Activated CD4-positive, alpha-beta T cell treated with anti-CD3 and anti-CD28 coated beads, Interleukin-2, amount 10 ng/mL, durations not matched to agents 7 days and 5 days (primary cell): ENCODE data around the gene IZUMO4. TPM values are rescaled to one million over a fixed set of nuclear protein-coding genes. Genes with fewer than 3 reads are reported as not detected.

Source experiments
- CTCF ChIA-PET: fragments of 350-600 bp; sonication (Branson Sonifier 250); formaldehyde crosslinking; loops from one replicate; lab custom pipeline; 2021; ENCODE audit warnings: antibody characterized with exemption; lab: Charles Lee
- POLR2A ChIA-PET: fragments of 350-600 bp; sonication (Branson Sonifier 250); formaldehyde crosslinking; loops from one replicate; lab custom pipeline; 2021; ENCODE audit warnings: antibody characterized with exemption; lab: Charles Lee
- DNase-seq: peaks from one replicate; pipeline ENCODE4 v3.0.0-alpha.2; 2020
- H3K27ac Mint-ChIP-seq: one replicate; pipeline ENCODE4 v1.8.0; 2021; ENCODE audit warnings: mild to moderate bottlenecking, moderate library complexity, mixed read lengths
- H3K27me3 Mint-ChIP-seq: one replicate; pipeline ENCODE4 v1.8.0; 2021; ENCODE audit warnings: mixed read lengths
- H3K36me3 Mint-ChIP-seq: one replicate; pipeline ENCODE4 v1.8.0; 2021; ENCODE audit warnings: low read depth, mixed read lengths
- H3K4me1 Mint-ChIP-seq: one replicate; pipeline ENCODE4 v1.8.0; 2021; ENCODE audit warnings: mixed read lengths
- H3K4me3 Mint-ChIP-seq: one replicate; pipeline ENCODE4 v1.8.0; 2021; ENCODE audit warnings: mild to moderate bottlenecking, moderate library complexity, mixed read lengths
- H3K9me3 Mint-ChIP-seq: one replicate; pipeline ENCODE4 v1.8.0; 2021; ENCODE audit warnings: mixed read lengths
- total RNA-seq, 2 experiments: library from RNA; stranded (reverse); gene quantifications; one replicate each; pipeline ENCODE4 v1.2.3, GENCODE V29; 2021

The IZUMO4 gene
- total RNA-seq, 2 experiments from 2014 or later = 7.5 to 9.9 TPM

DNA sequence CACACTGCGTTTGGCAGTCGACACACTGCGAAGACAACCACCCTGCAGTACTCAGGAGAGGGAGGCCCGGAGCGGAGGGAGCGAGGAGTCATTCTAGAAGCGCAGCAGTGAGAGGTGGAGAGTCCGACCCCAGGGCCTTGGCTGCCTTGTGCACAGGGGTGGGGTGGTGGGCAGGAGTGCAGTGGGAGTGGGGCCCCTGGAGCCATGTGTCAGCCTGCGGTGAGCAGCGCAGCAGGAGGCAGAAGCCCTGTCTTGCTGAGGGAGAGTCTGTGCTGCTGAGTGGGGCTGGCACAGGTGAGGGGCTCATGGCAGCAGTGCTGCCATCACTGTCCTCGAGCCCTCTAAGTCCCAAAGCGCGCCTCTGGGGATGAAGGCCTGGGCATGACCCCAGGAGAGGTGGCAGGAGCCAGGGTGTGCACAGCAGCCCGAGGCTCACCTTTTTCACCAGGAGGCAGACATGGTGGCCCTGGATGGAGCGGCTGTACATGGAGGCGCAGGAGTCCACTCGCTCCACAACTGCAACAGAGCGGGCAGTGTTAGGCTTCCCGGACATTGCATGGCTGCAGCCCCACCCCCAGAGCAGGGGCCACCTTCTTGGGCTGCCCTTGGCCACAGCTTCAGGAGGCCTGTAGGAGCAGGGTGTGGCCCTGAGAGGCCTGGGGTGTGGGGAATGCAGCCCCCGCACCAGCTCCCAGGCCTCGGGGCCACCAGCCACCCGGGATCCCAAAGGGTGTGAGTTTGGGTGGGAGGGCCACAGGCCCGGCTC, 11.7 kb downstream of the IZUMO4 start:
- ChIA-PET POLR2A (no interaction called here), CTCF (interaction anchor here (0.7 to 1.2 kb wide), 2 partner anchors 24 to 257 kb away, joined by 3 read pairs; no protein-coding TSS in a partner anchor)
- DNase-seq = no peak
- no peaks in the 10 kb centered on the region for H3K27me3 Mint-ChIP-seq
- peaks cover 50% of the 10 kb centered on the region for H3K36me3 Mint-ChIP-seq
- H3K4me1 Mint-ChIP-seq = no peaks in the 10 kb centered on the region
- H3K4me3 Mint-ChIP-seq = no peak overlapping the region
- H3K27ac Mint-ChIP-seq = no peak overlapping the region
- H3K9me3 Mint-ChIP-seq = no peaks in the 10 kb centered on the region

DNA sequence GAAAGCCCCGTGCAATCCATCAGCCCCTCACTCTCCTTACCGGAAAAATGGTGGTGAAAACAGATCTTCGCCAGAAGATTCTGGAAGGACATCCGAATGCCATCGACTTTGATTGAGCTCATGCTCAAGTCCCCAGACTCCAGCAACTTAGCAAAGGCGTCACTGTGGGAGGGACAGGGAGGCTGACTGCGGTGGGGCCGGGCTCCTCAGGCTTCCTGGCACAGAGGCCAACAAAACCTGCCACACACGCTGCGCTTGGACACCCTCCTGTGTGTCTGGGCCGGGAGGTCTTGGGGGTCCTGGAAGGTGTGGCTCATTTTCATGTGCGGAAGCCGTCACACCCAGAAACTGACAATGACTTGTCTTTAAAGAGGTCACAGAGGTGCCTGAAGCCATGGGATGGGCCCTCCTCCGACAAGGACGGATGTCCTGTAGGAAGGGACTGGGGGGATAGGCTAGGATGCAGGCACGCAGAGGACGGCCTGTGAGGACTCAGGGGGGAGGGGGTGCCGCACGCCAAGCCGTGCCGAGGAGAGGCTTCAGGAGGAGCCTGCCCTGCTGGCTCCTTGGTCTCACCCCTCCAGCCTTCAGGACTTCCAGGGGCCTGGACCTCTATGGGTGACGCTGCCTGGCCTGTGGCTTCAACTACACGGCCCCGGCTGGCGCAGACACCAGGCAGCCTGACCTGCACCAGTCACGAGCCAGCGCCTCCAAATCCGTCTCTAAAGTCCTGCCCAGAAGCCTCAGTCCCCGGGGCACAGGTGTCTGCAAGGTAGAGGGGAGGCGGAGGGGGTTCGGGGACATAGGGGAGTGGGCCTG, 12.5 kb downstream of the IZUMO4 start:
- Mint-ChIP-seq H3K36me3 (peaks cover 47% of the 10 kb centered on the region), H3K9me3 (no peaks in the 10 kb centered on the region), H3K27me3 (no peaks in the 10 kb centered on the region), H3K4me1 (no peaks in the 10 kb centered on the region), H3K27ac (no peak overlapping the region), H3K4me3 (no peak overlapping the region)
- ChIA-PET POLR2A (no interaction called here), CTCF (interaction anchor here (0.6 kb wide), 1 partner anchor 26 kb away, joined by 4 read pairs; no protein-coding TSS in a partner anchor)
- DNase-seq = no peak

GRCh38 chr19:2110822-2111221, 14.1 kb downstream of the IZUMO4 start:
- POLR2A ChIA-PET = no interaction called here
- Mint-ChIP-seq H3K27ac (no peak overlapping the region), H3K4me3 (no peak overlapping the region), H3K36me3 (peaks cover 38% of the 10 kb centered on the region), H3K4me1 (no peaks in the 10 kb centered on the region), H3K9me3 (no peaks in the 10 kb centered on the region), H3K27me3 (no peaks in the 10 kb centered on the region)
- DNase-seq = no peak
- CTCF ChIA-PET = no interaction called here

GRCh38 chr19:2111425-2111824, 14.7 kb downstream of the IZUMO4 start:
- Mint-ChIP-seq H3K36me3 (peaks cover 34% of the 10 kb centered on the region), H3K27me3 (no peaks in the 10 kb centered on the region), H3K27ac (no peak overlapping the region), H3K9me3 (no peaks in the 10 kb centered on the region), H3K4me3 (no peak overlapping the region), H3K4me1 (no peaks in the 10 kb centered on the region)
- DNase-seq = no peak
- POLR2A ChIA-PET = no interaction called here
- CTCF ChIA-PET = no interaction called here

- Mint-ChIP-seq H3K4me3 (no peak overlapping the region), H3K27ac (no peak overlapping the region), H3K4me1 (no peaks in the 10 kb centered on the region), H3K9me3 (no peaks in the 10 kb centered on the region), H3K27me3 (no peaks in the 10 kb centered on the region), H3K36me3 (peaks cover 29% of the 10 kb centered on the region)
- DNase-seq = no peak
- ChIA-PET POLR2A (no interaction called here), CTCF (no interaction called here)
These were observed 15.2 kb downstream of the IZUMO4 start for GRCh38 chr19:2111886-2112285.

- no peak for DNase-seq
- H3K9me3 Mint-ChIP-seq = no peaks in the 10 kb centered on the region
- peaks cover 25% of the 10 kb centered on the region for H3K36me3 Mint-ChIP-seq
- no peaks in the 10 kb centered on the region for H3K4me1 Mint-ChIP-seq
- H3K27ac Mint-ChIP-seq = no peak overlapping the region
- H3K4me3 Mint-ChIP-seq = no peak overlapping the region
- POLR2A ChIA-PET = no interaction called here
- CTCF ChIA-PET = no interaction called here
- no peaks in the 10 kb centered on the region for H3K27me3 Mint-ChIP-seq
These were observed 16.0 kb downstream of the IZUMO4 start for GRCh38 chr19:2112516-2113320.

- ChIA-PET POLR2A (no interaction called here), CTCF (no interaction called here)
- H3K36me3 Mint-ChIP-seq = peaks cover 29% of the 10 kb centered on the region
- no peak for DNase-seq
- no peak overlapping the region for H3K4me3 Mint-ChIP-seq
- H3K27ac Mint-ChIP-seq = no peak overlapping the region
- H3K27me3 Mint-ChIP-seq = no peaks in the 10 kb centered on the region
- no peaks in the 10 kb centered on the region for H3K4me1 Mint-ChIP-seq
- no peaks in the 10 kb centered on the region for H3K9me3 Mint-ChIP-seq
These were observed 16.9 kb downstream of the IZUMO4 start for GRCh38 chr19:2113439-2114211.

- H3K4me3 Mint-ChIP-seq = no peak overlapping the region
- H3K9me3 Mint-ChIP-seq = no peaks in the 10 kb centered on the region
- H3K27ac Mint-ChIP-seq = no peak overlapping the region
- peaks cover 28% of the 10 kb centered on the region for H3K36me3 Mint-ChIP-seq
- no peak for DNase-seq
- POLR2A ChIA-PET = no interaction called here
- no peaks in the 10 kb centered on the region for H3K27me3 Mint-ChIP-seq
- CTCF ChIA-PET = no interaction called here
- no peaks in the 10 kb centered on the region for H3K4me1 Mint-ChIP-seq
These were observed 17.5 kb downstream of the IZUMO4 start for GRCh38 chr19:2114218-2114617.

- H3K9me3 Mint-ChIP-seq = no peaks in the 10 kb centered on the region
- ChIA-PET POLR2A (no interaction called here), CTCF (no interaction called here)
- peaks cover 29% of the 10 kb centered on the region for H3K36me3 Mint-ChIP-seq
- no peak overlapping the region for H3K27ac Mint-ChIP-seq
- H3K4me1 Mint-ChIP-seq = no peaks in the 10 kb centered on the region
- no peak for DNase-seq
- no peak overlapping the region for H3K4me3 Mint-ChIP-seq
- H3K27me3 Mint-ChIP-seq = no peaks in the 10 kb centered on the region
These were observed 18.1 kb downstream of the IZUMO4 start for GRCh38 chr19:2114821-2115220.

GRCh38 chr19:2115324-2115723, 18.6 kb downstream of the IZUMO4 start:
- H3K9me3 Mint-ChIP-seq = no peaks in the 10 kb centered on the region
- H3K4me1 Mint-ChIP-seq = no peaks in the 10 kb centered on the region
- no peak overlapping the region for H3K4me3 Mint-ChIP-seq
- peaks cover 29% of the 10 kb centered on the region for H3K36me3 Mint-ChIP-seq
- DNase-seq = no peak
- H3K27ac Mint-ChIP-seq = no peak overlapping the region
- CTCF ChIA-PET = no interaction called here
- no peaks in the 10 kb centered on the region for H3K27me3 Mint-ChIP-seq
- POLR2A ChIA-PET = no interaction called here

DNA sequence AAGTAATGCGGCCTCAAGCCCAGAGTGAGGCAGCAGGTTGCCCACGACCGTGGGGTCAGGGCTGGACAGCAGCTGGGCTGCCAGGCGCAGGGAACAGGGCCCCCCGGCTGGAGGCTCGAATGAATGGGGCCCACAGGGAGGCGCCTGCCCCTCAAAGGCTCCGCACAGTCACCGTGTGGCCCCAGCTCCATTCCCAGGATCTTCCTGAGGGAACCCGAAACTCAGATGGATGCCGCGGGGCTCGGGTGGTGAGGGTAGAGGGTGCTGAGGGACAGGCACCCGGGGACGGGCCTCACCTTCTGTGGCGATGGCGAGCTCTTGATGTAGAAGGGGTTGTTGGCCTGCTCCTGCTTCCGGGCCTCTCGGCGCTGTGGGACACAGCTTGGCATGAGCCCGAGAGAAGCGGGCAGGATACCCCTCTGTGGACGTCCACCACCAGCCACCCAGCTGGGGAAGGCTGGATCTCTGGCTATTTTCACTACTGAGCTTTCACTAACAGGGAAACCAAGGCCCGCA, 19.3 kb downstream of the IZUMO4 start:
- no peak overlapping the region for H3K27ac Mint-ChIP-seq
- H3K4me1 Mint-ChIP-seq = no peaks in the 10 kb centered on the region
- H3K36me3 Mint-ChIP-seq = peaks cover 29% of the 10 kb centered on the region
- no peak for DNase-seq
- H3K27me3 Mint-ChIP-seq = no peaks in the 10 kb centered on the region
- ChIA-PET POLR2A (no interaction called here), CTCF (no interaction called here)
- H3K9me3 Mint-ChIP-seq = no peaks in the 10 kb centered on the region
- H3K4me3 Mint-ChIP-seq = no peak overlapping the region

DNA sequence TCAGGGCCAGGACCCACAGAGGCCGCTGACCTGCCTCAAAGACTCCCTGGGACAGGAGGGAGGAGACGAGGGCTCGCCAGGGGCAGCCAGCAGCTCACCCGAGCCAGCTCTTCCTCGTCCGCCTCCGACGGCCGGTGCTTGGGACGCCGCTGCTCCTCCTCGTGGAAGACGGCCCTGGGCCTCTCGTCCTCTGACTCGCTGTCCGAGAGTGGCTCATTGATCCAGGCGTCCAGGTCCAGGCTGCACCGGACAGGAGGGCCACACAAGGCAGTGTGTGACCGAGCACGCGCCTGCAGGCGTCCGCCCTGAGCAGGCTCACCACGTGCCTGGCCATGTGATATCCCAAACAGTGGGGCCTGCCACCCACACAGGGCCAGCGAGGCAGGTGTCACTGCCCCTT, 19.8 kb downstream of the IZUMO4 start:
- no peak overlapping the region for H3K4me3 Mint-ChIP-seq
- POLR2A ChIA-PET = no interaction called here
- DNase-seq = no peak

More for the DNA sequence above, 19.8 kb downstream of the IZUMO4 start:
- no peaks in the 10 kb centered on the region for H3K4me1 Mint-ChIP-seq
- H3K36me3 Mint-ChIP-seq = peaks cover 32% of the 10 kb centered on the region
- H3K9me3 Mint-ChIP-seq = no peaks in the 10 kb centered on the region
- H3K27me3 Mint-ChIP-seq = no peaks in the 10 kb centered on the region
- CTCF ChIA-PET = no interaction called here
- H3K27ac Mint-ChIP-seq = no peak overlapping the region
